Measurements from ENCODE around the gene ADM. TPM values are rescaled to one million over a fixed set of nuclear protein-coding genes. Genes with fewer than 3 reads are reported as not detected.

Gene ADM
- total RNA-seq, 1 donor from 2014 or later = 28.8 TPM

- no peak for DNase-seq (ENCODE audit: extremely low spot score, unreplicated experiment)
- peak overlapping the region; percentile 98 for H3K4me3 Mint-ChIP-seq
- peak overlapping the region; percentile 98 for H3K27ac Mint-ChIP-seq
- H3K36me3 Mint-ChIP-seq = peaks cover 4% of the 10 kb centered on the region
- no peaks in the 10 kb centered on the region for H3K9me3 Mint-ChIP-seq
- no peak for TF ChIP-seq CTCF (conservative IDR thresholded peaks at IDR 0.05)
- peaks cover 19% of the 10 kb centered on the region for H3K4me1 Mint-ChIP-seq (ENCODE audit: unreplicated experiment)
- H3K27me3 Mint-ChIP-seq = peaks cover 89% of the 10 kb centered on the region
These were observed 540 bp downstream of the ADM start for GRCh38 chr11:10305262-10305963.

- TF ChIP-seq CTCF (conservative IDR thresholded peaks at IDR 0.05) = no peak
- peaks cover 19% of the 10 kb centered on the region for H3K4me1 Mint-ChIP-seq (ENCODE audit: unreplicated experiment)
- H3K27me3 Mint-ChIP-seq = peaks cover 83% of the 10 kb centered on the region
- H3K9me3 Mint-ChIP-seq = no peaks in the 10 kb centered on the region
- peak overlapping the region; percentile 98 for H3K4me3 Mint-ChIP-seq
- peak overlapping the region; percentile 87 for H3K27ac Mint-ChIP-seq
- no peak for DNase-seq (ENCODE audit: extremely low spot score, unreplicated experiment)
- H3K36me3 Mint-ChIP-seq = peaks cover 4% of the 10 kb centered on the region
These were observed 1.4 kb downstream of the ADM start for GRCh38 chr11:10305964-10306918.

- H3K27ac Mint-ChIP-seq = peak overlapping the region; percentile 68
- peaks cover 80% of the 10 kb centered on the region for H3K27me3 Mint-ChIP-seq
- H3K4me1 Mint-ChIP-seq (ENCODE audit: unreplicated experiment) = peaks cover 16% of the 10 kb centered on the region
- H3K4me3 Mint-ChIP-seq = peak overlapping the region; percentile 98
- peaks cover 4% of the 10 kb centered on the region for H3K36me3 Mint-ChIP-seq
- DNase-seq (ENCODE audit: extremely low spot score, unreplicated experiment) = no peak
- TF ChIP-seq CTCF (conservative IDR thresholded peaks at IDR 0.05) = no peak
- H3K9me3 Mint-ChIP-seq = no peaks in the 10 kb centered on the region
These were observed 2.1 kb downstream of the ADM start for GRCh38 chr11:10307022-10307399.

GRCh38 chr11:10307400-10308200, 2.7 kb downstream of the ADM start:
- TF ChIP-seq CTCF (conservative IDR thresholded peaks at IDR 0.05) = peak; percentile 100
- Mint-ChIP-seq H3K27me3 (peaks cover 74% of the 10 kb centered on the region), H3K4me1 (ENCODE audit: unreplicated experiment) (peaks cover 14% of the 10 kb centered on the region), H3K36me3 (peaks cover 4% of the 10 kb centered on the region), H3K9me3 (no peaks in the 10 kb centered on the region), H3K27ac (peak overlapping the region; percentile 68), H3K4me3 (peak overlapping the region; percentile 98)
- peak; percentile 87 for DNase-seq (ENCODE audit: extremely low spot score, unreplicated experiment)

GRCh38 chr11:10308201-10308954, 3.5 kb downstream of the ADM start:
- peak overlapping the region; percentile 98 for H3K4me3 Mint-ChIP-seq
- H3K27me3 Mint-ChIP-seq = peaks cover 66% of the 10 kb centered on the region
- DNase-seq (ENCODE audit: extremely low spot score, unreplicated experiment) = no peak
- no peaks in the 10 kb centered on the region for H3K9me3 Mint-ChIP-seq
- peaks cover 4% of the 10 kb centered on the region for H3K36me3 Mint-ChIP-seq
- H3K27ac Mint-ChIP-seq = peak overlapping the region; percentile 68
- TF ChIP-seq CTCF (conservative IDR thresholded peaks at IDR 0.05) = no peak
- peaks cover 14% of the 10 kb centered on the region for H3K4me1 Mint-ChIP-seq (ENCODE audit: unreplicated experiment)
